SKM-1 (cell line): Measurements from ENCODE around the gene ITGA2B.
"Not testable (repeated sequence)": the region's sequence is repeated elsewhere in the genome, so short reads cannot be mapped to it uniquely, and the experiment has no call there.

Source experiments
- DNase-seq: peaks from one replicate; lab custom pipeline; 2025; ENCODE audit not compliant: unreplicated experiment; lab: John Stamatoyannopoulos, UW

ITGA2B gene

DNA sequence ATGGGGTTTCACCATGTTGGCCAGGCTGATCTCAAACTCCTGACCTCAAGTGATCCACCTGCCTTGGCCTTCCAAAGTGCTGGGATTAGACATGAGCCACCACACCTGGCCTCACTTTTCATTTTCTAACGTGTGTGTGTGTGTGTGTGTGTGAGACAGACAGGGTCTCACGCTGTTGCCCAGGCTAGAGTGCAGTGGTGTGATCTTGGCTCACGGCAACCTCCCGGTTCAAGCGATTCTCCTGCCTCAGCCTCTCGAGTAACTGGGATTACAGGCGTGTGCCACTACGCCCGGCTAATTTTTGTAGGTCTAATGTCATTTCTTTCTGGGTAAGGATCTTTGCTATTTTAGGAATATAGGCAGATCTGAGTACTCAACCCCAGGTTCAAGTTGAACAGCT, 4.7 kb upstream of the ITGA2B start:
- DNase-seq = not testable (repeated sequence)

DNA sequence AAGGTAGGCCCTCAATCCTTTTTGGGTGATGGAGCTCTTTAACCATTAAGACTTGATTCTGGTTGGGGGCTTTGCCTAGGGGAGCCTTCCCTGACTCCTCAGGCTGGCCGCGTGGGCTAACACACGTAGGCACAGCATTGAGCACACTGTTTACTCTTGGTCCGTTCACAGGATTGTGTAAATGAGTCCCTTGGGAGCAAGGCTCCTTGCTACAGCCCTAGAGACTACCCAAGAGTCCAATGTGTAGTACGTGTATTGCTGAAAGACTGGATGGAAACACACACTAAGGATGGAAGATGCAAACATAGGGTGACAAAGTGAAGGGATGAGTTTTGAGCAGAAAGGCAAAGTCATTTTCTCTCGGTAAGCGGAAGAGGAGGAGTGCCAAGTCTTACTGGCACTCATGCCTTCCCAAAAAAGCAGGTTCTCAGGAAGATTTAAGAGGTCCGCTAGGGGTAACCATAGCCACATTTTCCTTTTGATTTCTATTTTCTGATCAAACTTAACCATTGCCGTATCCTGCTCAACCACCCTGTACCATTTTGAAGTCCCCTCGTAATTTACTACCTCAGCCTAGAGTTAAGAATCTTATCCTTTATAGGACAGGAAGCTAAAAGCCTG, 911 bp upstream of the ITGA2B start:
- no peak for DNase-seq

- DNase-seq = peak; percentile 39
Observed at GRCh38 chr17:44389723-44390202, 314 bp upstream of the ITGA2B start.

GRCh38 chr17:44387804-44388203, 1.6 kb downstream of the ITGA2B start:
- DNase-seq = no peak

- DNase-seq = no peak
Observed at GRCh38 chr17:44386182-44386525, 3.3 kb downstream of the ITGA2B start.

GRCh38 chr17:44385287-44386181, 3.9 kb downstream of the ITGA2B start:
- peak; percentile 46 for DNase-seq

- no peak for DNase-seq
Observed at GRCh38 chr17:44384823-44385286, 4.6 kb downstream of the ITGA2B start.

GRCh38 chr17:44384281-44384822, 5.1 kb downstream of the ITGA2B start:
- DNase-seq = no peak

- no peak for DNase-seq
Observed at GRCh38 chr17:44383861-44384260, 5.6 kb downstream of the ITGA2B start.

GRCh38 chr17:44383363-44383762, 6.1 kb downstream of the ITGA2B start:
- no peak for DNase-seq

DNA sequence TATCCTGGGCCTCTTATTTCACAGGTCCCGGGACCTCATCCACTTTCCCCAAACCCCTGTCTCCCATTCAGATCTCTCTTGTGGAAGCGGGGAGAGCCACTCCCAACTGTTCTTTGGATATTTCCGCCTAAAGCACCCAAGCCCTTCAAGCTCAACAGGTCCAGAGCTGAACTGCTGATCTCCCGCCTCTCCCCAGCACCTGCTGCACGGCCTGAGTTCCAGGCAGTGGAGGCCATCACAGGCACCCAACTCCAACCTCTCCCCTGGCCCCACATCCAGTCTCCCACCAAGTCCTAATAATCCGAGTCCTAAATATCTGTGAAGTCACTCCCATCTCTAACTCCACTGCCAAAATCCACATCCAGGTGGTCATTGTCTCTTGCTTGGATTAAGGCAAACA, 6.5 kb downstream of the ITGA2B start:
- no peak for DNase-seq

DNA sequence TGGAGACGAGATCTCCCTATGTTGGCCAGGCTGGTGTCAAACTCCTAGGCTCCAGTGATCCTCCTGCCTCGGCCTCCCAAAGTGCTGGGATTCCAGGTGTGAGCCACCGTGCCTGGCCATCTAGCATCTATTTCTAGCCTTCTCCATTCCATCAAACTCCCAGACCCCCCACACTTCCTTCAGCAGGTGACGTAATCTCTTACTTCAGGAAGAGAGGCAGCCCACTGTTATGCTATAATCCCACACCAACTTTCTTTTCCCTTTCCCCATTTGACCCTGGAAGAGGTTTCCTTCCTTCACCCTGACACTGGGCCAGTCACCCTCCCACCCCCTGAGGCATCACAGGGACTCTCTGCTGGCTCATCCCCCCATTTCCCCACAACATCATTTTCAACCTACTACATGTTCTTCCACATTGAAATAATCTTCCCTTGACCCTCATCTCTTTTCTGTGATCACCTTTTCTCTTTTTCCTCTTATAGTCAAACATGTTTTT, 7.6 kb downstream of the ITGA2B start:
- no peak for DNase-seq

DNA sequence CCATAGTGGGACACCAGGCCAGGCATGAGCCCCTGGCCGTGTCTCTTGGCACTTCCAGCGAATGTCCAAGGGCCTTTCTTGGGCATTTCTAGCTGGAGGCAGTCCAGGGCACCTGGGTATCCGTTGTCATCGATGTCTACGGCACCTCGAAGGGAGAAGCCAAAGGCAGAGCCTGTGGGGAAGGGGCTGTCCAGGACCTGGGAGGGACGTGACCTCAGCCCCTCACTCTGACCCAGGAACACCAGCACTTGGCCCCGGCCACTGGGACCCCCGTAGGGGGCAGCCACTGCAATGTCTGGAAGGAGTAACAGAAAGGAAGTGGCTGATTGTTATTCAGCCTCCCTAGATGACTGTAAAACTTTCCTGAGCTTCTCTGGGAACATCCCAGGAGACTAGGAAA, 8.7 kb downstream of the ITGA2B start:
- DNase-seq = no peak

DNA sequence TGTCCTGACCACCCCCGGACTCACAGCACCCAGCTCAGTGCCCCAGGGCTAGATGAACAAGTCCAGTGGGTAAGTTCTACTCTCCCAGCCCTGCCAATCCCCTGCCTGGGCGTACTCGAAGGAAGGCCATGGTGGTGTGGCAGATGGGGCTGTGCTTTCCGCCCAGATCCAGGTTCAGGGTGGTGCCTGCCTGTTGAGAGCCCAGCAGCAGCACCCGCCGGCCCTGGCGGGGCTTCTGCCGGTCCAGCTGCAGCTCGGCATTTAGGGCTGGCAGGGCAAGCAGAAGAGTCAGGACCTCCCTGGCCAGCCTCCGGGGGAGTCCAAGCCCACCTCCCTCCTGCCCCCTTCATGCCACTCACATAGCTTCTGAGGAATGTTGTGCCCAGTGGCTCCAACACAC, 9.6 kb downstream of the ITGA2B start:
- no peak for DNase-seq

GRCh38 chr17:44378171-44378705, 11.2 kb downstream of the ITGA2B start:
- DNase-seq = no peak

- DNase-seq = no peak
Observed at GRCh38 chr17:44376779-44377178, 12.7 kb downstream of the ITGA2B start.

DNA sequence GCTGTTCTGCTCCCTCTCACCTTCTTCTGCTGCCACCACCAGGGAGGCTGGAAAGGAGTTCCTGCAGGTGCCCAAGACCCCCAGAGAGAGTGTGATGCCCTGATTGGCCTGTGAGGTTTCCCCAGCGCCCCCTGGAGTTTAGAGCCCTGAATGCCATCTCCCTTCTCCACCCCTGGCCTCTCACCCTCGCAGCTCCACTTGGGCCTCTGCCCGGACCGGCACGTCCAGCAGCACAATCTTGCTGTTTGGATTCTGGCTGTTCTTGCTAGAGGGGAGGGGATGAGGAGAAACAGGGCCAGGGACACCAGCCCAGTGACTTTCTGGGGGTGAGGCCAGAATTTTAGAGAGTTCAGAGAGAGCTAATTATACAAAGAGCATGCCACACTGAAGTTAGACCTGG, 13.3 kb downstream of the ITGA2B start:
- peak; percentile 18 for DNase-seq

GRCh38 chr17:44375196-44376017, 14.0 kb downstream of the ITGA2B start:
- no peak for DNase-seq

- no peak for DNase-seq
Observed at GRCh38 chr17:44374306-44375195, 14.9 kb downstream of the ITGA2B start.

- no peak for DNase-seq
Observed at GRCh38 chr17:44372036-44372435, 17.4 kb downstream of the ITGA2B start.
